Ovary (tissue), 3 donors: Measurements from ENCODE around the gene ALOXE3.
A peak's percentile ranks its signal among the peaks of the same experiment; 100 is the strongest.

Experiments used
- EP300 ChIP-seq: sonication (generic); formaldehyde crosslinking; IDR thresholded peaks from one replicate; pipeline ENCODE4 v1.6.1; 2017; ENCODE audit warnings: antibody characterized with exemption
- TF ChIP-seq, protein P1 (sequence below), 3 donors: fragments of 450-650 bp in 2 of 3; fragments of 200-600 bp in 1 of 3; IDR thresholded peaks; one replicate each; pipeline versions ENCODE4 v1.5.1 to v1.8.0; 2016 to 2022; ENCODE audit warnings: antibody characterized with exemption in 3 of 3, mild to moderate bottlenecking in 1 of 3
- donor health status: DM: no; HTN: no; CAD: no.

DNA sequence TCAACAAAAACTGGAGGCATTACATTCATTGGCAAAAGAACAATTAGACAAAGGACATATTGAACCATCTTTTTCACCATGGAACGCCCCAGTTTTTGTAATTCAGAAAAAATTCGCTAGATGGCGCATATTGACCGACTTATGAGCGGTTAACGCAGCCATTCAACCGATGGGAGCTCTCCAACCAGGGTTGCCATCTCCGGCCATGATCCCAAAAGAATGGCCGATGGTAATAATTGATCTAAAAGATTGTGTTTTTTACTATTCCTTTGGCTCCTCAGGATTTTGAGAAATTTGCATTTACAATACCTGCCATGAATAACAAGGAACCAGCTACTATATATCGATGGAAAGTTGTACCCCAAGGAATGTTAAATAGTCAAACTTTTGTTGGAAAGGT is 58.0 kb downstream of the ALOXE3 start:
- TF ChIP-seq, protein P1, sequence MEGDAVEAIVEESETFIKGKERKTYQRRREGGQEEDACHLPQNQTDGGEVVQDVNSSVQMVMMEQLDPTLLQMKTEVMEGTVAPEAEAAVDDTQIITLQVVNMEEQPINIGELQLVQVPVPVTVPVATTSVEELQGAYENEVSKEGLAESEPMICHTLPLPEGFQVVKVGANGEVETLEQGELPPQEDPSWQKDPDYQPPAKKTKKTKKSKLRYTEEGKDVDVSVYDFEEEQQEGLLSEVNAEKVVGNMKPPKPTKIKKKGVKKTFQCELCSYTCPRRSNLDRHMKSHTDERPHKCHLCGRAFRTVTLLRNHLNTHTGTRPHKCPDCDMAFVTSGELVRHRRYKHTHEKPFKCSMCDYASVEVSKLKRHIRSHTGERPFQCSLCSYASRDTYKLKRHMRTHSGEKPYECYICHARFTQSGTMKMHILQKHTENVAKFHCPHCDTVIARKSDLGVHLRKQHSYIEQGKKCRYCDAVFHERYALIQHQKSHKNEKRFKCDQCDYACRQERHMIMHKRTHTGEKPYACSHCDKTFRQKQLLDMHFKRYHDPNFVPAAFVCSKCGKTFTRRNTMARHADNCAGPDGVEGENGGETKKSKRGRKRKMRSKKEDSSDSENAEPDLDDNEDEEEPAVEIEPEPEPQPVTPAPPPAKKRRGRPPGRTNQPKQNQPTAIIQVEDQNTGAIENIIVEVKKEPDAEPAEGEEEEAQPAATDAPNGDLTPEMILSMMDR (IDR thresholded peaks at IDR 0.05), result peak; percentile 20 to 52 (median 49)
- no peak for TF ChIP-seq EP300
